Transverse colon (tissue), 4 donors: ENCODE results near the gene PVALEF.
A peak's percentile ranks its signal among the peaks of the same experiment; 100 is the strongest.

Experiments
- CTCF ChIP-seq, 5 experiments: fragments of 200-600 bp in 3 of 5; fragments of 450-650 bp in 2 of 5; sonication (generic) in 3 of 5; IDR thresholded peaks; 1 replicate in 2 of 5; 2 replicates in 3 of 5; pipeline ENCODE4 v1.5.1; 2016 to 2017; ENCODE audit warnings: antibody characterized with exemption in 5 of 5, inconsistent platforms in 3 of 5, mild to moderate bottlenecking in 2 of 5, moderate library complexity in 1 of 5
- EP300 ChIP-seq: sonication (generic); formaldehyde crosslinking; IDR thresholded peaks from one replicate; pipeline ENCODE4 v1.6.1; 2017; ENCODE audit warnings: antibody characterized with exemption, low read depth
- POLR2A ChIP-seq: fragments of 450-650 bp; IDR thresholded peaks from one replicate; pipeline ENCODE4 v1.6.1; 2016; ENCODE audit warnings: antibody characterized with exemption, mild to moderate bottlenecking, moderate library complexity
- POLR2AphosphoS5 ChIP-seq, 3 donors: sonication (generic); formaldehyde crosslinking; IDR thresholded peaks; one replicate each; pipeline ENCODE4 v1.6.1; 2016; ENCODE audit warnings: antibody characterized with exemption in 3 of 3

DNA sequence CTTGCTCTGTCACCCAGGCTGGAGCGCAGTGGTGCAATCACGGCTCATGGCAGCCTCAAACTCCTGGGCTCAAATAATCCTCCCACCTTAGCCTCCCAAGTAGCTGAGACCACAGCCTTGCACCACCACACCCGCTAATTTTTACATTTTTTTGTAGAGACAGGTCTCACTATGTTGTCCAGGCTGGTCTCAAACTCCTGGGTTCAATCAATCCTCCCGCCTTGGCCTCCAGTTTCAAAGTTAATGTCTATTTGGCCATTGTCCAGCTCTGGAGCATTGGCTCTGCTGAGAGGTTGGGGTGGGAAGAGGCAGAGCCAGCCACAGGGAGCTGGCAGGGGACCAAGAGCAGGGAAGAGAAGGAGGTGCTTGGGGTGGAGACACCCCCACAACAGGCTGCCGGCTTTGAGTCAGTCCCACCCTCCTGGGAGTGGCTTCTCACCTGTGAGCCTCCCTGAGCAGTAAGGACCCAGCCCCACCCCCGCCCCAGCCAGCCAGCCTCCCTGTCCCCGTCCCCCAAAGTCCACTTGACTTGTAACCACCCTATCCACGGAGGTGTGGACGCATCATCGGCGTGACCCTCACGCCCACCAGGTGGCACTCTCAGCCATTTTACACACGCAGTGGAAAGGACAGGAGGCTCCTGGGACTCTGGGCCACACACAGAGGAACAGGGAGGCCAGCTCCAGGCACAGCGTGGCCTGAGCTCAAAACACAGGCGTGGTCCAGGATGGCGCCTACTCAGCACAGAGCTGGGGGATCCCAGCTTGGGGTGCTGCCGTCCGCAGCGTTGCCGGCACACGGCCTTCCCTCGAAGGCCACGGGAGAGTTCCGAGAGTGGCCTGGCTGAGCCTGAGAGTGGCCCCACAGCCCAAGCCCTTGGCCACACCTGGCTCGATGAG lies 22.8 kb upstream of the PVALEF start:
- peak; percentile 49 to 73 (median 66) for TF ChIP-seq CTCF (IDR thresholded peaks at IDR 0.05)
- TF ChIP-seq POLR2AphosphoS5 (IDR thresholded peaks at IDR 0.05) = no peak
- TF ChIP-seq EP300 = no peak
- no peak for TF ChIP-seq POLR2A
